Psoas muscle (tissue), 8 donors: ENCODE data around the gene KRTAP4-6. TPM values are rescaled to one million over a fixed set of nuclear protein-coding genes. Genes with fewer than 3 reads are reported as not detected.
"Not testable (repeated sequence)": the region's sequence is repeated elsewhere in the genome, so short reads cannot be mapped to it uniquely, and the experiment has no call there.

Source experiments
- ATAC-seq, 4 donors: fragments of 200-7000 bp; cut with Tn5 transposase; one replicate each; pipeline ENCODE4 v1.9.1; 2020; ENCODE audit warnings: moderate library complexity in 3 of 4, mild to moderate bottlenecking in 2 of 4
- DNase-seq, 2 donors: peaks; one replicate each; pipeline ENCODE4 v3.0.0-alpha.2; 2020
- H3K27ac ChIP-seq: fragments of 200-600 bp; one replicate; pipeline ENCODE4 v1.8.0; 2022
- H3K27me3 ChIP-seq, 3 donors: fragments of 200-600 bp in 1 of 3; one replicate each; pipeline versions ENCODE4 v1.6.1 to v1.8.0; 2013 to 2022; ENCODE audit warnings: low read length in 2 of 3, mild to moderate bottlenecking in 2 of 3, moderate library complexity in 1 of 3; ENCODE audit not compliant: insufficient read depth in 3 of 3
- H3K36me3 ChIP-seq, 2 donors: fragments of 200-600 bp in 1 of 2; one replicate each; pipeline versions ENCODE4 v1.6.1 to v1.8.0; 2013 to 2022; ENCODE audit warnings: low read depth in 1 of 2, mild to moderate bottlenecking in 1 of 2, moderate library complexity in 1 of 2; ENCODE audit not compliant: insufficient read depth in 1 of 2
- H3K4me1 ChIP-seq: fragments of 200-600 bp; one replicate; pipeline ENCODE4 v1.8.0; 2022
- H3K4me3 ChIP-seq: fragments of 200-600 bp; one replicate; pipeline ENCODE4 v1.8.0; 2022; ENCODE audit warnings: mild to moderate bottlenecking
- H3K9me3 ChIP-seq: fragments of 200-600 bp; one replicate; pipeline ENCODE4 v1.8.0; 2022
- WGBS, 3 donors: extraction: QIAGEN DNeasy Blood & Tissue Kit; methylation state at CpG; one replicate each; pipeline versions ENCODE4 v1.1.6 to v1.1.7; 2013; 5-methylcytosine and 5-hydroxymethylcytosine counted together
- intact Hi-C, 2 donors: fragments of 100-400 bp; cut with DNase I; formaldehyde crosslinking; loops; one replicate each; pipeline versions ENCODE4 v1.11.0 to v1.14.2; 2022
- polyA plus RNA-seq, 3 donors: library from polyadenylated mRNA; stranded (reverse); fragments of 200-250 nt; gene quantifications; one replicate each; pipeline ENCODE4 v1.2.3, GENCODE V29; 2013
- total RNA-seq, 4 donors: library from RNA; stranded (reverse); fragmentation: NEBNext Ultra II Directional in 2 of 4; extraction: Animal tissue kit (Norgen Biotek cat#: 25700) in 2 of 4; gene quantifications; one replicate each; pipeline versions ENCODE4 v1.2.1 to v1.2.4, GENCODE V29; 2021 to 2023
- TF ChIP-seq, protein P1 (sequence below): fragments of 200-600 bp; IDR thresholded peaks from one replicate; pipeline ENCODE4 v1.8.0; 2022; ENCODE audit warnings: antibody characterized with exemption
- donor health status: healthy with polysubstance abuse.
- donor health status: DM: no; HTN: no; CAD: no; lungs with moderate emphysema.
- donor health status: Bipolar disorder and iron deficiency.
- donor health status: healthy.
- donor health status: DM: yes; HTN: yes; CAD: no.
- donor health status: DM: no; HTN: no; CAD: no.
- donor health status: DM: no; HTN: no; CAD: no.
- donor health status: DM: yes; HTN: yes; CAD: no.

KRTAP4-6 gene
- total and polyA plus RNA-seq, 7 donors, result not detected

DNA sequence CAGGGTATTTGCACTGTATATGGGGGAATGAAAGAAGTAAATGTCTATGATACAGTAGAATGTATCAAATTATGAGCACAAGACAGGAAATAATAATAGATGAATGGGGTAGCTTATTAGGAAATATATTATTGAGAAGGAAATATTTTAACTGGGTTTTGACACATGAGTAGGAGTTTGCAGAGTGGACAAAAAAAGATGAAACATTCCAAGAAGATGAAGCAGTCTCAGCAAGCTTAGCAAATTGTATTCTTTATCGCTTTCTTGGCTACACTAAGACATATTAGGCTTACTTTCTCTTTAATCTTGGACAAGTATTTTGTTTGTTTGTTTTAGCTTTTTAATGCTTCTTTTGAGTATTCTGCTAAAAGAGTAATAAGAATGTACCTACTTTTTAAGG lies 36.4 kb downstream of the KRTAP4-6 start:
- no peak for DNase-seq
- Histone ChIP-seq H3K27me3 (peaks cover 0 to 19% (median 0%) of the 10 kb centered on the region in 3 donors), H3K36me3 (no peaks in the 10 kb centered on the region), H3K9me3 (no peaks in the 10 kb centered on the region), H3K4me1 (no peaks in the 10 kb centered on the region), H3K4me3 (no peak overlapping the region), H3K27ac (no peak overlapping the region)
- 90 to 96% (median 91%) methylated on average over 1 of the region's 1 CpG for WGBS, 3 donors
- intact Hi-C loops, result no loop called here
- TF ChIP-seq, protein P1, sequence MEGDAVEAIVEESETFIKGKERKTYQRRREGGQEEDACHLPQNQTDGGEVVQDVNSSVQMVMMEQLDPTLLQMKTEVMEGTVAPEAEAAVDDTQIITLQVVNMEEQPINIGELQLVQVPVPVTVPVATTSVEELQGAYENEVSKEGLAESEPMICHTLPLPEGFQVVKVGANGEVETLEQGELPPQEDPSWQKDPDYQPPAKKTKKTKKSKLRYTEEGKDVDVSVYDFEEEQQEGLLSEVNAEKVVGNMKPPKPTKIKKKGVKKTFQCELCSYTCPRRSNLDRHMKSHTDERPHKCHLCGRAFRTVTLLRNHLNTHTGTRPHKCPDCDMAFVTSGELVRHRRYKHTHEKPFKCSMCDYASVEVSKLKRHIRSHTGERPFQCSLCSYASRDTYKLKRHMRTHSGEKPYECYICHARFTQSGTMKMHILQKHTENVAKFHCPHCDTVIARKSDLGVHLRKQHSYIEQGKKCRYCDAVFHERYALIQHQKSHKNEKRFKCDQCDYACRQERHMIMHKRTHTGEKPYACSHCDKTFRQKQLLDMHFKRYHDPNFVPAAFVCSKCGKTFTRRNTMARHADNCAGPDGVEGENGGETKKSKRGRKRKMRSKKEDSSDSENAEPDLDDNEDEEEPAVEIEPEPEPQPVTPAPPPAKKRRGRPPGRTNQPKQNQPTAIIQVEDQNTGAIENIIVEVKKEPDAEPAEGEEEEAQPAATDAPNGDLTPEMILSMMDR, result no peak
- ATAC-seq, result no peak

- Histone ChIP-seq H3K27ac (no peak within 1 kb of the TSS), H3K4me1 (no peaks in the 10 kb centered on the region), H3K4me3 (no peak within 1 kb of the TSS), H3K36me3 (no peaks in the 10 kb centered on the region), H3K9me3 (no peaks in the 10 kb centered on the region), H3K27me3 (peaks cover 0 to 12% (median 0%) of the 10 kb centered on the region in 3 donors)
- intact Hi-C loops, result no loop called here
- DNase-seq (no peak), ATAC-seq (no peak)
- 37 to 48% (median 42%) methylated on average over 8 to 10 of the region's 10 CpGs for WGBS, 3 donors
- TF ChIP-seq, protein P1, result no peak
Measured at GRCh38 chr17:41101586-41102259, 38.6 kb downstream of the KRTAP4-6 start, which contains the start of gene KRTAP4-16. TSS of gene KRTAP4-16 (minus strand) at chr17:41102209. CDS start at chr17:41102209, 0 bp downstream.

- H3K36me3 ChIP-seq, DNase-seq, H3K27ac ChIP-seq, H3K27me3 ChIP-seq, H3K4me1 ChIP-seq, H3K9me3 ChIP-seq, intact Hi-C loops, H3K4me3 ChIP-seq, ATAC-seq: not testable (repeated sequence)
- 56 to 65% (median 64%) methylated on average over 7 of the region's 7 CpGs for WGBS, 3 donors
Measured at GRCh38 chr17:41099682-41100480, 40.5 kb downstream of the KRTAP4-6 start.

DNA sequence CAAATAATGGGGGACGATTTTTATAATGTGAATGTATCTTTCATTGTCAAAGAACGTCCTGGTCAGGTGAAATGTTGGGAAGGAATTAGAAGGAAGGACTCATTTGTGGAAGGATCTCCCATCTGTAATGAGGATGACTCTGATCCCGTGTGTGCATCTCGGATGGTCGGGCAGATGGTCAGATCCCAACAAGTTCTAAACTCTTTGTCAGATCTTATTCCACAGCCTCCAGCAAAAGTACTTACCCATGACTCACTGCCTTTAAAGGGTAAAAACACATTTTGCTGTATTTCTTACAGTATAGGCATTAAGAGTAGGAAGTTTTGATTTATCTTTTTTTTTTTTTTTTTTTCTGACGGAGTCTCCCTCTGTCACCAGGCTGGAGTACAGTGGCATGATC lies 41.9 kb downstream of the KRTAP4-6 start:
- intact Hi-C loops, result no loop called here
- 74 to 86% (median 80%) methylated on average over 5 to 6 of the region's 6 CpGs for WGBS, 3 donors
- H3K36me3 ChIP-seq, result no peaks in the 10 kb centered on the region
- ATAC-seq (no peak), DNase-seq (no peak)
- TF ChIP-seq, protein P1, result no peak
- H3K9me3 ChIP-seq, result no peaks in the 10 kb centered on the region
- H3K27me3 ChIP-seq, result peaks cover 0 to 6% (median 1%) of the 10 kb centered on the region in 3 donors
- H3K27ac ChIP-seq, result no peak overlapping the region
- H3K4me1 ChIP-seq, result no peaks in the 10 kb centered on the region
- H3K4me3 ChIP-seq, result no peak overlapping the region

GRCh38 chr17:41098042-41098441 lies 42.3 kb downstream of the KRTAP4-6 start, which contains the start of gene KRTAP4-8:
TSS of gene KRTAP4-8 (minus strand) at chr17:41098142. CDS start at chr17:41098084, 58 bp downstream.
- Histone ChIP-seq H3K4me1 (no peaks in the 10 kb centered on the region), H3K9me3 (no peaks in the 10 kb centered on the region), H3K4me3 (no peak within 1 kb of the TSS), H3K27me3 (peaks cover 0 to 4% (median 1%) of the 10 kb centered on the region in 3 donors), H3K27ac (no peak within 1 kb of the TSS), H3K36me3 (no peaks in the 10 kb centered on the region)
- intact Hi-C loops, result no loop called here
- DNase-seq, result no peak
- 72 to 76% (median 73%) methylated on average over 4 of the region's 4 CpGs for WGBS, 3 donors
- TF ChIP-seq, protein P1, result no peak
- no peak for ATAC-seq
